Testis (tissue), 2 donors: ENCODE results near the gene SC5D.

Source experiments
- POLR2A ChIP-seq: fragments of 450-650 bp; IDR thresholded peaks from one replicate; pipeline ENCODE4 v1.6.1; 2017; ENCODE audit warnings: antibody characterized with exemption, mild to moderate bottlenecking, moderate library complexity
- TF ChIP-seq, protein P1 (sequence below), 3 experiments: fragments of 450-650 bp in 2 of 3; fragments of 200-600 bp in 1 of 3; sonication (generic) in 1 of 3; IDR thresholded peaks; one replicate each; pipeline ENCODE4 v1.5.1; 2016 to 2019; ENCODE audit warnings: antibody characterized with exemption in 3 of 3, mild to moderate bottlenecking in 2 of 3, moderate library complexity in 1 of 3

DNA sequence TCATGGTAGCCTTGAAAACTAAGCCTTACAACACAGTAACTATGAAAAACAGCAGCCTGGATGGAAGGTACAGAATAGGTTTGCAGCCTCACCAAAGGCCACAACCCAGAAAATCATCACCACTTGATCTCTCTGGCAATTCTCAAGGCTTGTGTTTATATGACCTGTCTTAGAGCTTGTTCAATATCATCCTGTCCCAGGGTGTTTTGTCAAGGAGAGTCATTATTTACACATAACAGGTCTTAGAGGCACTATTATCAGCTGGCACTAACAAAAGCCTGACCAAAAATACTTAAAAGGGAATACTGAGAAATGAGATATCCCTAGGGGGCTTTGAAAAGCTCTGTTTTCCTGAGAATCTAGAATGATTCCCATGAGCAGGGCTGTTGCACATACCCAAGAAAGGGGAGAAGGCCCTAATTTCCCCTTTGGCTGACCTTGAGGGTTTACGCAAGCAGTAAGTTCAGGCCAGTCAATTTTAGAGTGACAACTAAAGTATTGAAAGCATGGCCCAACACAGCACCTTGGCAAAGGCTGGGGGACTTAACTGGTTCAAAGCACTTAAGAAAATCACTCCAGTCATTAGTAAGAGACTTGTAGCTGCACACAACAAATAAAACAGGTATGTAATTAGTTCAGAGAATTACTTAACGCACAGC is 7.9 kb downstream of the SC5D start:
- TF ChIP-seq, protein P1, sequence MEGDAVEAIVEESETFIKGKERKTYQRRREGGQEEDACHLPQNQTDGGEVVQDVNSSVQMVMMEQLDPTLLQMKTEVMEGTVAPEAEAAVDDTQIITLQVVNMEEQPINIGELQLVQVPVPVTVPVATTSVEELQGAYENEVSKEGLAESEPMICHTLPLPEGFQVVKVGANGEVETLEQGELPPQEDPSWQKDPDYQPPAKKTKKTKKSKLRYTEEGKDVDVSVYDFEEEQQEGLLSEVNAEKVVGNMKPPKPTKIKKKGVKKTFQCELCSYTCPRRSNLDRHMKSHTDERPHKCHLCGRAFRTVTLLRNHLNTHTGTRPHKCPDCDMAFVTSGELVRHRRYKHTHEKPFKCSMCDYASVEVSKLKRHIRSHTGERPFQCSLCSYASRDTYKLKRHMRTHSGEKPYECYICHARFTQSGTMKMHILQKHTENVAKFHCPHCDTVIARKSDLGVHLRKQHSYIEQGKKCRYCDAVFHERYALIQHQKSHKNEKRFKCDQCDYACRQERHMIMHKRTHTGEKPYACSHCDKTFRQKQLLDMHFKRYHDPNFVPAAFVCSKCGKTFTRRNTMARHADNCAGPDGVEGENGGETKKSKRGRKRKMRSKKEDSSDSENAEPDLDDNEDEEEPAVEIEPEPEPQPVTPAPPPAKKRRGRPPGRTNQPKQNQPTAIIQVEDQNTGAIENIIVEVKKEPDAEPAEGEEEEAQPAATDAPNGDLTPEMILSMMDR (IDR thresholded peaks at IDR 0.05), result no peak
- no peak for TF ChIP-seq POLR2A
